Nucleus accumbens (tissue), 56 donors: ENCODE data around the gene CNTN1.

ENCODE experiments used
- DNase-seq, 56 donors: peaks; one replicate each; lab custom pipeline; 2025; lab: John Stamatoyannopoulos, UW

Gene CNTN1

DNA sequence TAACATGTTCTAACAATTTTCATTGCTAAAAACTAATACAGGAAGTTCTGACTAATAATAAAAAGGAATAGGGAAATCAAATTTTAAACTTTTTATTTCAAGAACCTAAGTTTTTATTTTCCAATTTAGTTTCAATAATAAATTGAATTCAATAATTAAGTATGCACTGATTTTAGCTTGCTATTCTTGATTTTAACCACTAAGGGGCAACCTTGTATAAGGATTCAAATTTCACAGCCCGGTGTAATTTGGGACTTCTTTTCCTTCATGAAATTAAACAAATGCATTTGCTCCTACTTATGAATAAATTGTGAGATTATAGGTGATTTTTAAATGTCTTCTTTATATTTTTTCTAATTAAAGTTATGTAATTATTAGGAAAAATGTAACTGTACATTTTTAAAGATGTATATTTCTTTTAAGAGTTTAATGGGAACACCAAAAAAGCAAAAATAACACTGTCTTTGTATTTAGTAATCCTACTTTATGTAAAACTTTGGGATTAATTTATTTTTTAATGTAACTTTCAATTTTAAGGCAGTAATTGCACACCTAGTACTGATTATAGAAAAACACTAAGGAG lies 254.5 kb downstream of the CNTN1 start:
- DNase-seq: no peak

DNA sequence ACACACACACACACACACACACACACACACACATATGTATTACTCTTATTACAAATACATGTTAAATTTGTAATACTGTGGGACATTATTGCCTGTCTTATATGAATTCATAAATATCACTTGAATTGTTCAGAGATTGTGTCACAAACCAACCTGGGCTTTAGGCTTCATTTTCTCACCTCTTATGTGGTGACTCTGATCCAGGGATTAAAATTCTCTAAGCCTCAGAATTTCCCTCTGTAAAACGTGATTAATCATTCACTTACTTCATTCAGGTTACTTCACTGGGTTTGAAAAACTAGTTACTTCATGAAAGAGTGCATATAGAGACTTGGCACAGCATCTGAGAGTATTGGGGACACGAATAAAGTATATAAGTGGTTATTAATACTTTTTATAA lies 255.6 kb downstream of the CNTN1 start:
- DNase-seq: no peak

- no peak for DNase-seq
Measured at GRCh38 chr12:40953076-40953475, 260.8 kb downstream of the CNTN1 start.

- no peak for DNase-seq
Measured at GRCh38 chr12:40957417-40957816, 265.2 kb downstream of the CNTN1 start.

DNA sequence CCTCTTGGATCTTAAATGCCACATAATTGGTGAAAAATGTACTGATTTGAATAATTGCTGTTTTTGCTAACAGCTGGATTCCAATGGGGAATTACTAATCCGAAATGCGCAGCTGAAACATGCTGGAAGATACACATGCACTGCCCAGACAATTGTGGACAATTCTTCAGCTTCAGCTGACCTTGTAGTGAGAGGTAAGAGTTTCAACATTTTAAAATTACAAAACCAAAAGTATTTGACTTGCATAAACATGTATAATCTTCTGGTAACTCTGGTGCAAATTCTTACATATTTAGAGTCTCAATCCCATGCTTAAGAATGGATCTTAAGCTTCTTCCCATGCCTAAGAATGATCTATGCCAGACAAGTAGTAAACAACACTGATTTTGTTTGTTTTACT lies 266.8 kb downstream of the CNTN1 start:
- no peak for DNase-seq

DNA sequence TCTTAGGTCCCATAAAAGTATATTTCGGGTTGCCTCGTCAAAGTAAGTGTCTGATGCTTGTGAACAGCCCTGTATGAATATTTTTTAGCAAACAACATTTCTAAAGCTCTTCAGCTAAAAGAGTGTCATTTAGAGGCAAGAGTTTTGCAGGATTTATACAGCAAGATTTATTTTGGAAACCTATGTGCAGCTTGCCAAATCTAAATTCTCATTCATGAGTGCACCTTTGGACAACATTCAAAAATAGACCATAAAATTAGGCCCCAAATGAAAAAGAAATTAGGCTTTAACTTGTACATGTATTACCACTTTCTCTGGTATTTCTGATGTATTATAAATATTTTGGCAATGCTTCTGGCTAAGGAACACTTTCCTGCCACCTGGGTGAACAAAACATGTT lies 271.5 kb downstream of the CNTN1 start:
- DNase-seq: no peak

GRCh38 chr12:40969796-40970195 lies 277.6 kb downstream of the CNTN1 start:
- no peak for DNase-seq

DNA sequence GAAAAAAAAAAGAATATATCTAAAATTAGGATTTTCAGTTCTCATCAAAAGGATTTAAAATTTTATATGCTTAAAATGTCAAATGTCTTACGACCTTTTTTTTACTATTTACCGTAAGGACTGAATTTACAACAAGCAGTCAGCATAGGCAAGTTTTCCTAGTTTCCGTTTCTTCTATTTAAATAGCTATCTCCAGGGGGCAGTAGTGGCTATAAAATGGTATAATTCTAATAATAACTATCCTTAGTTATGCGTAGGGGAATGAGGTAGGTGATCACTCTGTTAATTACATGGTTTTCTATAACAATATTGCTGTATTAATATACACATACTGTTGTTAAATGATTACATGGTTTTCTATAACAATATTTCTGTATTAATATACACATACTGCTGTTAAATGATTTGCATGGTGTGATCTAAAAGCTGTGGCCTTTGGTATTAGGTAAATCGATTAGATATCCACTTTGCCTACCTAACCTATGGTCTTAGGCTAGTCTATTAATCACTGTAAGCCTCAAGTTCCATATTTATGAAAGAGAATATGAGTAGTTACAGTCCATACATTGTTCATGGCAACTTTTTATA lies 278.2 kb downstream of the CNTN1 start:
- no peak for DNase-seq

GRCh38 chr12:40971911-40972310 lies 279.7 kb downstream of the CNTN1 start:
- DNase-seq: no peak

DNA sequence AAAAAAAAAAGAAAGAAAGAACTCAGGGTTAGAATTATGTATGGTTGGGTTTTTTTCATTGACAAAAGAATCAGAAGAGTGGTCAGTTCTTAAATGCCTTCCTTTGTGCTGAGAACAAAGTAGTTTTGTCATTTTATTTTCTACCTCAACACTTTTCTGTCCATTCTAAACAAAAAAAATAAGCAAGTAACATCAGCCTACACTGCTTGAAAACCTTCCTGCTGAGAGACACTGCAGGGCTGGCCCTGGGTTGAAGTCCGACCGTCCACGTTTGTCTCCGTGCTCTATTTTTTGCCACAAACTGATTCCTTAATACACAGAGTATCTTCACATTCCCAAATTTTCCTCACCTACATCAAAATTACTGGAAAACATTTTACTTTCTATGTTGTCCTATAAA lies 284.3 kb downstream of the CNTN1 start:
- no peak for DNase-seq

DNA sequence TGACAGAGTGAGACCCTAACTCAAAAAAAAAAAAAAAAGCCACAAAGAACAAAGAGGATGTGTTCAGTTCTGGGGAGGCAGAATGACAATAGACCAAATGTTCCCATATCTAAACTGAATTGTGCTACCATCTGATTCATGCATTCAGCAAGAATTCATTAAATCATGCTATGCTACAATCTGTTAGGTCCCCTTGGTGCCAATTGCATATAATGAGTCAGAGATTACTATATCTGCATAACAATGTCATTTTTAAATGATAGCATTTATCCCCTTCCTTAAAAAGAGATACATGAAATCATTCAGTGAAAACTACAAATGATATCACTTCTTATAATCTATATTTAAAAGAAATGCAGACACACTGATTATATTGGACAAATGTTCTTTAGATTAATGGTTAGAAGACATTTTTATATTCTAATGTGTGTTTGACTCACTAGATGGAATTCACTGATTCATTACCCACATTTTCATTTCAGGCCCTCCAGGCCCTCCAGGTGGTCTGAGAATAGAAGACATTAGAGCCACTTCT lies 288.3 kb downstream of the CNTN1 start:
- DNase-seq: no peak

GRCh38 chr12:40986001-40986400 lies 293.8 kb downstream of the CNTN1 start:
- no peak for DNase-seq

- no peak for DNase-seq
Measured at GRCh38 chr12:40988355-40988754, 296.1 kb downstream of the CNTN1 start.

DNA sequence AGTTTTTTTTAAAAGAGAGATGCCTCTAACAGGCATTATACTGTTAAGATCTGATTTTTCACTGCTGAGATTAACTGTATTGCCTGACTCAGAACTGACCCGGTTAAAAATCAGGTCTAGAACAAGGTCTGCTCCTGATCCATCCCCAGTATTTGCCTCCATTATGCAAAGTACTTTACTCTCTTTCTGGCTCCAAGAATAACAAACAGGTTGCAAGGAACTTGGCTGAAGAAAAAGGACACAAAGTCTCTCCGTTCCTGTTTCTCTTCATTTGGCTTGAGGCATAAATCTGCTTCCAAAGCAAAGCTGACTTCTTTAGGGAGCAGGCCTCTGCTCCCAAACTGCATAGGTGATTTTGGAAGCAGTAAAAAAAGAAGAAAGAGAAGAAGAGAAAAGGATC lies 296.6 kb downstream of the CNTN1 start:
- DNase-seq: no peak

DNA sequence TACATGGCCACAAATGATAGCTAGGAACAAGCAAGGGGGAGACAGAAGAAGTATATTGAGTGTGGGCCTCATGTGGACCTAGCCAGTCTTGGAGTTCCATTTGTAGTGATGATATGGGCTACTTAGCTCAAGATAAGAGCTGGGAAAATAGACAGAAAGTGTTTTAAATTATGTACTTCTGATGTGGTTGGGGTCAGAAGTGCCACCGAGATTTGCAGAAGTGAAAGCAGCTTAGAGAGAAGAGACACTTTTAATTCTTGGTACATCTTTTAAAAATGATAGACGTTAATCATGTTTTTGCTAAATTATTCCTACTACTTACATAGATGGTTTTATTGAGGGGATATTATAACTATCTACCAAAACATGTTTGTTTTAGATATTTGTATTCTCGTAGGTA lies 297.5 kb downstream of the CNTN1 start:
- no peak for DNase-seq

DNA sequence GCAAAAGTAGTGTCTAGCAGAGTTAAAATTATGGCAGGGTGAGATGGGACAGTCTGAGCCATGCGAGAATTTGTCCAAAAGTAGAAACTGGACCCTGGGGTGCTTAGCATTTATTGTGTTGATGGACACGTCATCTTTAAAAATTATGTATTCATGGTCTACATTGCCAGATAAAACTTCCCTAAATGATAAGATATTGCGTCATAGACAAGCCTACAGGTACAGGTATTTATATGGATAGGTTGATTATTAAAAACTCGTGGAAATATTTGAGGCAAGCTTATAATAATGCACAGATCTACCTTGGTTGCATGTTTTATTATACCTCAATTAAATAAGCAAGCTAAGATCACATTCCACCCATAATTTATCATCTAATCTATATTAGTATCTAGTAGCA lies 299.9 kb downstream of the CNTN1 start:
- DNase-seq: no peak

- no peak for DNase-seq
Measured at GRCh38 chr12:40992674-40993073, 300.4 kb downstream of the CNTN1 start.

DNA sequence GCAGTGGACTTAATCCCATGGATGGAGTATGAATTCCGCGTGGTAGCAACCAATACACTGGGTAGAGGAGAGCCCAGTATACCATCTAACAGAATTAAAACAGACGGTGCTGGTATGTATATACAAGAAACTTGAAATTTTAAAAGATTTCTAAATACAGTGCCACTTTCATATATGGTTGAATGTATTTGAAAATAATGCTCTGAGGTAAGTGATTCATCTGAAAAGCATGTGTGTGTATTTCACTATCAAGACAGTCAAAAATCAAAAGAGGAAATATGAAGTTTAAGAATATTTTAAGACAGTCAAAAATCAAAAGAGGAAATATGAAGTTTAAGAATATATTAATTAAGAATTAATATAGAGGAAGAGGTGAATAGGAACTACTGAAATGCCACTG lies 300.9 kb downstream of the CNTN1 start:
- no peak for DNase-seq

DNA sequence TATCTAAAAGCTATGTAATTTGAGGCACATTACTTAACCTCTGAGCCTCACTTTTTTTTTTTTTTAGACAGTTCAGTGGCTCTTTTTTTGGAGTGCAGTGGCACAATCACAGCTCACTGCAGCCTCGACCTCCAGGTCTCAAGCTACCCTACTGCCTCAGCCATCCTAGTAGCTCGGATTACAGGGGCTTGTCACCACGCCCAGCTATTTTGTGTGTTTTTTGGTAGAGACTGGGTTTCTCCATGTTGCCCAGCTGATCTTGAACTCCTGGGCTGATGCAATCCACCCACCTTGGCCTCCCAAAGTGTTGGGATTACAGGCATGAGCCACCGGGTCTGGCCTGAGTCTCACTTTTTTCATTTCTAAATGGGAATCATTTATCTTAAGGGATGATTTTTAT lies 303.9 kb downstream of the CNTN1 start:
- DNase-seq: no peak

DNA sequence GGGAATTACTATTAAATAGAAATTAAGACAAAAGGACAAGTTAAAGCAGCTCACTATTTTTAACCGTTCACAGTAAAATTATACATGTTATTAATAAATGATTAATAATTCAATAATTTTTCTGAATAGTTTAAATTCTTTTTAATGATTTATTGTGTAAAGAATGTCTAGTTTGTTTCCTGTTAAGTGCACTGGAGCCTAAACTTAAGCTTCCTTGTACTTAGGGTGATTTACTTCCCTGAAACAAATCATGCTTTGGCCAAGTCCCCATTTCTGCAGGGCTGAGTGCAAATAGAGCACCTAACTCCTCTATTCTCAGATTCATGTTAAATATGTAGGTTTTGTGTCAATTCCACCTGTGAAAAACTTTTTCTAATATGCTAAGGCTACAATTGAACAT lies 307.0 kb downstream of the CNTN1 start:
- DNase-seq: no peak

- no peak for DNase-seq
Measured at GRCh38 chr12:41008472-41008871, 316.2 kb downstream of the CNTN1 start.

DNA sequence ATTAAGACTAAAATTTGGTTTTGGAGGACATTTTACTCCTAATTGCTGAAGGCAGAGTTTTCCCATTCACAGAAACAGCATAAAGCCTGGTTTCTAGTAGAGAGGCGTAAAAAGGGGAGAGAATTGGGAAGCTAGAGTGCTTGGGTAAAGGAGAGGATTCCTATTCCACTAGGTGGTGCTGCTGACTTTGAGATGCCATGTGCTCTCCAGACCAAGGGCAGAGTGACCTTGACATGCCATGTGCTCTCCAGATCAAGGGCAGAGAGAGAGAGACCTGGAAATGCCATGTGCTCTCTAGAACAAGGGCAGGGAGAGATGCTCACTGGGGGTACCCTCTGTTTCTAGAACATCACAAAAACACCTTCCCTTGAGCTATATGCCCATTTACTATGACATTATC lies 319.7 kb downstream of the CNTN1 start:
- no peak for DNase-seq
